PFSK-1 (cell line): ENCODE data around the gene MEGF11.

Experiments
- FOXP2 ChIP-seq: optimal IDR thresholded peaks from 2 replicates; pipeline ENCODE3; 2011; ENCODE audit warnings: borderline replicate concordance, control low read depth, inconsistent platforms; ENCODE audit not compliant: insufficient read depth; ENCODE audit errors: extremely low read length, extremely low read depth
- POLR2AphosphoS5 ChIP-seq: IDR thresholded peaks from 2 replicates; pipeline ENCODE4 v1.6.1; 2012; ENCODE audit warnings: low read depth, mild to moderate bottlenecking, control low read depth, low read length, moderate library complexity
- REST ChIP-seq, 2 experiments: IDR thresholded peaks; 2 replicates each; pipeline versions ENCODE4 v1.6.1 to v1.8.0; 2011 to 2012; ENCODE audit warnings: low read depth in 2 of 2, low read length in 2 of 2, control low read depth in 1 of 2, inconsistent platforms in 1 of 2, mild to moderate bottlenecking in 1 of 2, moderate library complexity in 1 of 2; ENCODE audit not compliant: insufficient read depth in 1 of 2
- SIN3A ChIP-seq: IDR thresholded peaks from 2 replicates; pipeline ENCODE4 v1.6.1; 2012; ENCODE audit warnings: mild to moderate bottlenecking, low read length, moderate library complexity, borderline replicate concordance; ENCODE audit not compliant: insufficient read depth
- TAF1 ChIP-seq: IDR thresholded peaks from 2 replicates; pipeline ENCODE4 v1.6.1; 2012; ENCODE audit warnings: low read length, control low read depth, borderline replicate concordance; ENCODE audit not compliant: insufficient read depth

GRCh38 chr15:66296186-66296585, 42.6 kb upstream of the MEGF11 start:
- TF ChIP-seq POLR2AphosphoS5 (no peak), REST (IDR thresholded peaks at IDR 0.05; ENCODE audit: insufficient read depth in 1 of 2, low read depth in 2 of 2, low read length in 2 of 2) (no peak), TAF1 (no peak), SIN3A (no peak), FOXP2 (no peak)
